Kidney epithelial cell (primary cell): ENCODE data around the gene SMAD6. TPM values are rescaled to one million over a fixed set of nuclear protein-coding genes. Genes with fewer than 3 reads are reported as not detected.
A peak's percentile ranks its signal among the peaks of the same experiment; 100 is the strongest.

Source experiments
- DNase-seq: peaks from one replicate; pipeline ENCODE4 v3.0.0-alpha.2; 2010; ENCODE audit warnings: low read depth
- H3K27me3 ChIP-seq: 2 replicates; pipeline ENCODE4 v1.6.0; 2011; ENCODE audit warnings: low read length; ENCODE audit not compliant: control insufficient read depth, insufficient read depth
- H3K36me3 ChIP-seq: 2 replicates; pipeline ENCODE4 v1.5.1; 2011; ENCODE audit warnings: low read length; ENCODE audit not compliant: control insufficient read depth, insufficient read depth
- H3K4me3 ChIP-seq: 2 replicates; pipeline ENCODE4 v1.5.1; 2011; ENCODE audit warnings: low read depth, mild to moderate bottlenecking, control low read depth, low read length
- total RNA-seq: library from RNA; depleted of rRNA; stranded (reverse); fragments of >200 nt; gene quantifications from 2 replicates; pipeline ENCODE4 v1.2.3, GENCODE V29; 2015
- TF ChIP-seq, protein P1 (sequence below): IDR thresholded peaks from 2 replicates; pipeline ENCODE4 v1.5.1; 2011; ENCODE audit warnings: mild to moderate bottlenecking, moderate library complexity, low read length, control low read depth, inconsistent platforms; ENCODE audit not compliant: insufficient read depth, poor library complexity, severe bottlenecking

SMAD6 gene
- total RNA-seq, 1 donor from 2014 or later = 8.3 TPM

GRCh38 chr15:66772604-66773128 lies 70.6 kb downstream of the SMAD6 start:
- H3K36me3 ChIP-seq = no peaks in the 10 kb centered on the region
- no peak overlapping the region for H3K4me3 ChIP-seq
- no peaks in the 10 kb centered on the region for H3K27me3 ChIP-seq
- TF ChIP-seq, protein P1, sequence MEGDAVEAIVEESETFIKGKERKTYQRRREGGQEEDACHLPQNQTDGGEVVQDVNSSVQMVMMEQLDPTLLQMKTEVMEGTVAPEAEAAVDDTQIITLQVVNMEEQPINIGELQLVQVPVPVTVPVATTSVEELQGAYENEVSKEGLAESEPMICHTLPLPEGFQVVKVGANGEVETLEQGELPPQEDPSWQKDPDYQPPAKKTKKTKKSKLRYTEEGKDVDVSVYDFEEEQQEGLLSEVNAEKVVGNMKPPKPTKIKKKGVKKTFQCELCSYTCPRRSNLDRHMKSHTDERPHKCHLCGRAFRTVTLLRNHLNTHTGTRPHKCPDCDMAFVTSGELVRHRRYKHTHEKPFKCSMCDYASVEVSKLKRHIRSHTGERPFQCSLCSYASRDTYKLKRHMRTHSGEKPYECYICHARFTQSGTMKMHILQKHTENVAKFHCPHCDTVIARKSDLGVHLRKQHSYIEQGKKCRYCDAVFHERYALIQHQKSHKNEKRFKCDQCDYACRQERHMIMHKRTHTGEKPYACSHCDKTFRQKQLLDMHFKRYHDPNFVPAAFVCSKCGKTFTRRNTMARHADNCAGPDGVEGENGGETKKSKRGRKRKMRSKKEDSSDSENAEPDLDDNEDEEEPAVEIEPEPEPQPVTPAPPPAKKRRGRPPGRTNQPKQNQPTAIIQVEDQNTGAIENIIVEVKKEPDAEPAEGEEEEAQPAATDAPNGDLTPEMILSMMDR = no peak
- DNase-seq = no peak

DNA sequence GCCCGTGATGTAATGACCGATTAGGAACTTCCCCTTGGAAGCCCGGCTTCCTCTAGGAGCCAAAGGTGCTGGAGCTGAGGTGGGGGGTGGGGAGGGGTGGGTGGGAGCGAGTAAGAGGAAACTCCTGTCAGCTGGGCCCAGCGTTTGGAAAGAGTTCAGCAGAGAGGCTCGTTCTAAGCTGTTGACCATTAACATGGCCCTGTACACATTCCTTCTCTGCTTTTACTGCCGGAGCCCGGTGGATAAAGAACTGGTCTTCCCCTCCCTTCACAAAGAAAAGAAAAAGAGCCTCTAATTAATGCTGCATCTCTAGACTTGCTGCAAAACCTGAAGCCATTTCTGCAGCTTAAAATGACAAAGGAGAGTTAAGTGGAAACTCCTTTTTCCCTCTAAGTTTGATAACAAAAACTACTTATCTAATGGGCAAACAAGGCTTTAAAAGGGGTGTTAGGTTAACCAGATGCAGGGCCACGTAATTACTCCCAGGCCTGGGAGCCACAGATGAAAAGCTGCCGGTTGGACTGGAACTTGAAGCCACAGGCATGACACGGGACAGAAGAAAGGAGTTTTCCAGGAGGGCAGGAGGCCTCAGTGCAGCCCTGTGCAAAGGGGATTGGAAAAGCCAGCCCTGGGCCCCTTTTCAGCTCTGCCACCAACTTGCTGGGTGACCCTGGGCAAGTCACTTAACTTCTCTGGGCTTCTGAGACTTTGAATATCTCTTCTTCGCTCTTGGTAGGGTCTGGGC lies 71.3 kb downstream of the SMAD6 start:
- Histone ChIP-seq H3K36me3 (no peaks in the 10 kb centered on the region), H3K27me3 (no peaks in the 10 kb centered on the region), H3K4me3 (no peak overlapping the region)
- TF ChIP-seq, protein P1 = no peak
- no peak for DNase-seq

DNA sequence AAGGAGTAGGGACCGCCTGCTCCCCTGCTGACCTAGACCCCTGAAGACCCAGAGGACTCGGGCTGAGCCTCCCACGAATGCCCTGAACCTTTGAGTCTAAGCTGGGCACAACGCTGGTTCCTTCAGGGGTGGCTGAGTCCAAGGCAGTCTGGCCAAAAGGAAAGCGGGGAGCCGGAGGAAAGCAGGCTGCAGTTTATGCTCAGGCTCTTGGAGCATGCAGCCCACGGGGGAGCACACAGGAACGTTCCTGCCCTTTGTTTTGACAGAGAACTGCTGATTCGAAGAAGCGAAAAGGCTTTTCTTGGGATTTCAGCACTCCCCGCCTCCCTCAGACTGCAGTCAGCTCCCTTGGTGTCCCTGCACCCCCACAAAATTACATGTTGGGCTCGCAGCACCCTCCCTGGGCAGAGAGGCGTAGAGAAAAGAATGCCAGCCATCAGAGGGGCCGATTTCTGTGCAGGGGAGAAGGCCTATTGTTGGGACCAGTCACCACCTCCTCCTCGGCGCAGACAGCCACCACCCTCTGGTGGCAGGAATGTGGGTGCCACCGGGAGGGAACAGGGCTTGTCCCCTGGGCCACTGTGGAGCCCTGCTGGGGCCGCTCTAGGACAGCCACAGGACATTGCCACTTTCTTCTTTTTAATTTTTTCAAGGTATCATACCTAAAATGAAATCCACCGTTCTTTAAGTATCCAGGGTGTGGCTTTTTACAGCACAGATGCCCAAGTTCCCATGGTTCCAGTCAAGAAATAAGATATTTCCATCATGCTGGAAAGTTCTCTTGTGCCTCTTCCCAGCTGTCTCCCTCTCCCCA lies 72.2 kb downstream of the SMAD6 start:
- no peaks in the 10 kb centered on the region for H3K27me3 ChIP-seq
- DNase-seq = no peak
- H3K36me3 ChIP-seq = no peaks in the 10 kb centered on the region
- TF ChIP-seq, protein P1 = peak; percentile 98
- H3K4me3 ChIP-seq = no peak overlapping the region

- TF ChIP-seq, protein P1 = no peak
- no peak for DNase-seq
- no peaks in the 10 kb centered on the region for H3K36me3 ChIP-seq
Measured at GRCh38 chr15:66775127-66776105, 73.4 kb downstream of the SMAD6 start.

DNA sequence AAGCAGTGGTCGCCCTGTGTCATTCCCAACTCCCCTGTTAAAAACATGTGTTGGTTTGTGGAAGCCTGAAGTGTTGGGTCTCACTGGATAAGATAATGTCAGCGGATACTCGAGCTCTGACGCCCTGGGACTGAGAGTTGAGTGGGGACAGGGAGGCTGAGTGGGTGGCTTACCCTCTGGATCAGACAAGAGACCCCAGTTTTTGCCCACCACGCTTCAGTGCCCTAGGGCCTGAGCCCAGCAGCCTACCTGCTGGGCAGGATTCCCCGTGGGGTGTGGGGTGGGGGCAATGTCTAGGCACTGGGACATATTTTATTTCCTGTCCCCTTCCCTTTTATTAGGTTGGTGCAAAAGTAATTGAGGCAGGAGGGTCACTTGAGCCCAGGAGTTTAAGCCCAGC lies 75.0 kb downstream of the SMAD6 start:
- TF ChIP-seq, protein P1 = no peak
- no peak overlapping the region for H3K4me3 ChIP-seq
- H3K27me3 ChIP-seq = no peaks in the 10 kb centered on the region
- DNase-seq = no peak
- no peaks in the 10 kb centered on the region for H3K36me3 ChIP-seq

More at GRCh38 chr15:66775127-66776105, 73.4 kb downstream of the SMAD6 start:
- Histone ChIP-seq H3K4me3 (no peak overlapping the region), H3K27me3 (no peaks in the 10 kb centered on the region)
